Measurements from ENCODE around the gene TMED10. TPM values are rescaled to one million over a fixed set of nuclear protein-coding genes. Genes with fewer than 3 reads are reported as not detected.

The TMED10 gene
- total RNA-seq, 2 experiments from 2014 or later = 129 to 221 TPM

DNA sequence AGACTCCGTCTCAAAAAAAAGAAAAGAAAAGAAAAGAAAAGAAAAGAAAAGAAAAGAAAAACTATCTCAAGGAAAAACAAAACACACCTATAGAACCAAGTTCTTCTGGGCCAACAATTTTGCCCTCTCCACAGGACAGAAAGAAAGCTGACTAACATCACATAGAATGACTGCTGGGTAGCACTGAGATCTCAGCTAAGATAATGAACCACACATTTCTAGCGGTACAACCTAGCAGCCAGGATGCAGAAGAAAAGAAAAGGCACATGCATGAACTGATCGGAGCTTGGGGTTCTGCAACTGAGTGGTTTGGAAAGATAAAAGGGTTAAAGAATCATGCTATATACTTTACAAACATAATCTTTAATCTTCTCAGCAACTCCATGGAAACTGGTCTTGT lies 19.5 kb downstream of the TMED10 start:
- peaks cover 18% of the 10 kb centered on the region; the same call in 1 of the 2 replicates for H4K20me1 ChIP-seq (ENCODE audit: insufficient read depth, low read length)
- no peak for DNase-seq (ENCODE audit: low spot score)
- CTCF ChIA-PET (ENCODE audit: unreplicated experiment) = no interaction called here
- no peak overlapping the region for H3K4me3 ChIP-seq (ENCODE audit: low read depth, low read length, poor library complexity, severe bottlenecking)
- intact Hi-C loops (cut with micrococcal nuclease; ENCODE audit: unreplicated experiment) = no loop called here
- no peak overlapping the region for H3K27ac ChIP-seq (ENCODE audit: low read depth, low read length, poor library complexity, severe bottlenecking)
- TF ChIP-seq EZH2phosphoT487 (IDR thresholded peaks at IDR 0.05; ENCODE audit: borderline replicate concordance, low read depth, low read length) (no peak), CTCF (conservative IDR thresholded peaks at IDR 0.05; ENCODE audit: low read length) (no peak)
- POLR2A ChIA-PET = interaction anchor here (0.5 kb wide), 1 partner anchor 114 kb away, joined by 3 read pairs; no protein-coding TSS in a partner anchor
- no TSS peak for BruUV-seq (replicated peaks)
- H3K36me3 ChIP-seq (ENCODE audit: insufficient read depth, low read length) = peaks cover 11% of the 10 kb centered on the region; the same call in 1 of the 2 replicates
- H3K9me2 ChIP-seq (ENCODE audit: insufficient read depth, low read length) = no peaks in the 10 kb centered on the region
- no peaks in the 10 kb centered on the region for H3K9me3 ChIP-seq (ENCODE audit: low read length)
- H3K4me2 ChIP-seq (ENCODE audit: low read length) = no peak overlapping the region
- peaks cover 71% of the 10 kb centered on the region for H3K79me2 ChIP-seq (ENCODE audit: insufficient read depth, low read depth, low read length)
- H3K4me1 ChIP-seq (ENCODE audit: insufficient read depth, low read length, poor library complexity, severe bottlenecking) = peaks cover 14% of the 10 kb centered on the region
- H2AFZ ChIP-seq (ENCODE audit: low read length) = no peak overlapping the region

DNA sequence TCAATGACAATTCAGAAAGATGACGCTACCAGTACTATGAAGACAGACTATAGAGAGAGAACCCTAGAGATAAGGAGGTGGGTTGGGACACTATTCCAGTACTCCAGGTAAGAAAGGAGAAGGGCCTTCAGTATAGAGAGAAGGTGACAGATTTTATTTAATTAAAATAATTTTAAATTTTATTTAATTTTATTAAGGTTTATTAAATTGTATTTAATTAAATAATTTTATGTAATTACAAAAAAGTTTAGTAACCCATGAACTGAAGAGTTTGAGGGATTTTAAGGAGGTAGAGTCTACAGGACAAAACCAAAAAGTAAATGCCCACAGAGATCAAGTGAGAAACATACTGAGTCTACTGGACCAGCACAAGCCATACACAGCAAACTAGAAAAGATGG lies 20.3 kb downstream of the TMED10 start:
- Histone ChIP-seq H3K4me2 (ENCODE audit: low read length) (no peak overlapping the region), H2AFZ (ENCODE audit: low read length) (no peak overlapping the region), H3K9me2 (ENCODE audit: insufficient read depth, low read length) (no peaks in the 10 kb centered on the region), H3K36me3 (ENCODE audit: insufficient read depth, low read length) (peaks cover 19% of the 10 kb centered on the region; the same call in 1 of the 2 replicates), H3K4me3 (ENCODE audit: low read depth, low read length, poor library complexity, severe bottlenecking) (no peak overlapping the region), H3K9me3 (ENCODE audit: low read length) (no peaks in the 10 kb centered on the region), H3K4me1 (ENCODE audit: insufficient read depth, low read length, poor library complexity, severe bottlenecking) (peaks cover 14% of the 10 kb centered on the region), H3K79me2 (ENCODE audit: insufficient read depth, low read depth, low read length) (peaks cover 63% of the 10 kb centered on the region), H4K20me1 (ENCODE audit: insufficient read depth, low read length) (peaks cover 18% of the 10 kb centered on the region; the same call in 1 of the 2 replicates), H3K27ac (ENCODE audit: low read depth, low read length, poor library complexity, severe bottlenecking) (no peak overlapping the region)
- ChIA-PET POLR2A (interaction anchor here (1.3 kb wide), 1 partner anchor 10 kb away, joined by 4 read pairs; no protein-coding TSS in a partner anchor), CTCF (ENCODE audit: unreplicated experiment) (no interaction called here)
- no TSS peak for BruUV-seq (replicated peaks)
- no peak for TF ChIP-seq CTCF (conservative IDR thresholded peaks at IDR 0.05; ENCODE audit: low read length)
- TF ChIP-seq EZH2phosphoT487 (IDR thresholded peaks at IDR 0.05; ENCODE audit: borderline replicate concordance, low read depth, low read length) = no peak
- intact Hi-C loops (cut with micrococcal nuclease; ENCODE audit: unreplicated experiment) = no loop called here
- DNase-seq (ENCODE audit: low spot score) = no peak

- no peak overlapping the region for H2AFZ ChIP-seq (ENCODE audit: low read length)
- no peak overlapping the region for H3K4me2 ChIP-seq (ENCODE audit: low read length)
- intact Hi-C loops (cut with micrococcal nuclease; ENCODE audit: unreplicated experiment) = no loop called here
- peaks cover 13% of the 10 kb centered on the region for H3K4me1 ChIP-seq (ENCODE audit: insufficient read depth, low read length, poor library complexity, severe bottlenecking)
- no peak for TF ChIP-seq EZH2phosphoT487 (IDR thresholded peaks at IDR 0.05; ENCODE audit: borderline replicate concordance, low read depth, low read length)
- TF ChIP-seq CTCF (conservative IDR thresholded peaks at IDR 0.05; ENCODE audit: low read length) = no peak
- H4K20me1 ChIP-seq (ENCODE audit: insufficient read depth, low read length) = peaks cover 15% of the 10 kb centered on the region; the same call in 1 of the 2 replicates
- CTCF ChIA-PET (ENCODE audit: unreplicated experiment) = no interaction called here
- H3K9me3 ChIP-seq (ENCODE audit: low read length) = no peaks in the 10 kb centered on the region
- POLR2A ChIA-PET = interaction anchor here (0.6 to 1.3 kb wide), 2 partner anchors 10 to 17 kb away, joined by 3 to 4 read pairs; no protein-coding TSS in a partner anchor
- no peak overlapping the region for H3K27ac ChIP-seq (ENCODE audit: low read depth, low read length, poor library complexity, severe bottlenecking)
- DNase-seq (ENCODE audit: low spot score) = no peak
- H3K79me2 ChIP-seq (ENCODE audit: insufficient read depth, low read depth, low read length) = peaks cover 54% of the 10 kb centered on the region
- BruUV-seq (replicated peaks) = no TSS peak
- no peaks in the 10 kb centered on the region for H3K9me2 ChIP-seq (ENCODE audit: insufficient read depth, low read length)
- no peak overlapping the region for H3K4me3 ChIP-seq (ENCODE audit: low read depth, low read length, poor library complexity, severe bottlenecking)
- peaks cover 29% of the 10 kb centered on the region for H3K36me3 ChIP-seq (ENCODE audit: insufficient read depth, low read length)
These were observed 21.2 kb downstream of the TMED10 start for GRCh38 chr14:75155169-75155568.

Measured in OCI-LY7 (cell line).